IMR-90 (cell line): ENCODE measurements around the gene ANO7. TPM values are rescaled to one million over a fixed set of nuclear protein-coding genes. Genes with fewer than 3 reads are reported as not detected.

ENCODE experiments used
- ATAC-seq: fragments of 200-7000 bp; cut with Tn5 transposase; 2 replicates; pipeline ENCODE4 v1.9.1; 2020; ENCODE audit warnings: low read depth, mild to moderate bottlenecking, moderate library complexity
- BruUV-seq: library from RNA; stranded (reverse); fragments of 400-500 nt; replicated peaks from 2 replicates; lab custom pipeline; 2021; lab: Mats Ljungman, UMichigan
- CTCF ChIA-PET: fragments of 300-600 bp; formaldehyde crosslinking; extraction: SDS; loops from one replicate; lab custom pipeline; 2021; ENCODE audit warnings: antibody characterized with exemption; lab: Yijun Ruan, JAX
- POLR2A ChIA-PET: fragments of 300-600 bp; sonication (Branson Sonifier 250); formaldehyde crosslinking; loops from one replicate; lab custom pipeline; 2022; ENCODE audit warnings: antibody characterized with exemption; ENCODE audit not compliant: unreplicated experiment; lab: Charles Lee
- DNase-seq: peaks from one replicate; pipeline ENCODE4 v3.0.0; 2013
- H2AFZ ChIP-seq: replicated peaks from 2 replicates; pipeline ENCODE3; 2013; ENCODE audit warnings: low read length, mild to moderate bottlenecking; ENCODE audit not compliant: poor library complexity
- H2AK5ac ChIP-seq: 2 replicates; pipeline ENCODE4 v1.6.1; 2013; ENCODE audit warnings: low read depth, low read length, inconsistent platforms
- H2AK9ac ChIP-seq: replicated peaks from 2 replicates; pipeline ENCODE3; 2013; ENCODE audit warnings: mild to moderate bottlenecking, low read depth, low read length, moderate library complexity; ENCODE audit not compliant: poor library complexity
- H2BK120ac ChIP-seq: 2 replicates; pipeline ENCODE4 v1.6.1; 2013; ENCODE audit warnings: low read depth, low read length, inconsistent platforms
- H2BK15ac ChIP-seq: 3 replicates; pipeline ENCODE4 v1.6.1; 2013; ENCODE audit warnings: low read depth, low read length, inconsistent platforms
- H2BK20ac ChIP-seq: 2 replicates; pipeline ENCODE4 v1.6.1; 2013; ENCODE audit warnings: low read depth, mild to moderate bottlenecking, inconsistent platforms, low read length, moderate library complexity
- H2BK5ac ChIP-seq: 2 replicates; pipeline ENCODE4 v1.6.1; 2013; ENCODE audit warnings: mild to moderate bottlenecking, low read depth, low read length, inconsistent platforms; ENCODE audit not compliant: poor library complexity, severe bottlenecking
- H3K14ac ChIP-seq: replicated peaks from 2 replicates; pipeline ENCODE4 v1.6.1; 2013; ENCODE audit warnings: low read depth, low read length, inconsistent platforms
- H3K18ac ChIP-seq: 2 replicates; pipeline ENCODE4 v1.6.1; 2013; ENCODE audit warnings: low read depth, low read length, control low read depth
- H3K23ac ChIP-seq: 2 replicates; pipeline ENCODE4 v1.6.1; 2013; ENCODE audit warnings: low read depth, low read length, inconsistent platforms
- H3K27ac ChIP-seq: 2 replicates; pipeline ENCODE4 v1.5.1; 2013; ENCODE audit warnings: mild to moderate bottlenecking, control low read depth, low read length; ENCODE audit not compliant: insufficient read depth
- H3K27me3 ChIP-seq: 2 replicates; pipeline ENCODE4 v1.6.1; 2013; ENCODE audit warnings: low read length; ENCODE audit not compliant: control insufficient read depth, insufficient read depth
- H3K36me3 ChIP-seq: 2 replicates; pipeline ENCODE4 v1.6.1; 2013; ENCODE audit warnings: low read length, mixed read lengths; ENCODE audit not compliant: control insufficient read depth, insufficient read depth
- H3K4ac ChIP-seq: 2 replicates; pipeline ENCODE4 v1.6.1; 2013; ENCODE audit warnings: low read depth, low read length, inconsistent platforms
- H3K4me1 ChIP-seq: 2 replicates; pipeline ENCODE4 v1.6.1; 2013; ENCODE audit warnings: low read length, mixed read lengths; ENCODE audit not compliant: control insufficient read depth, insufficient read depth
- H3K4me2 ChIP-seq: 2 replicates; pipeline ENCODE4 v1.6.1; 2013; ENCODE audit warnings: low read depth, mild to moderate bottlenecking, control low read depth, low read length, moderate library complexity
- H3K4me3 ChIP-seq: 2 replicates; pipeline ENCODE4 v1.5.1; 2013; ENCODE audit warnings: low read depth, mild to moderate bottlenecking, control low read depth, low read length, moderate library complexity; ENCODE audit not compliant: insufficient read depth
- H3K56ac ChIP-seq: 2 replicates; pipeline ENCODE4 v1.6.1; 2013; ENCODE audit warnings: low read length, inconsistent platforms; ENCODE audit not compliant: insufficient read depth; ENCODE audit errors: extremely low read depth
- H3K79me1 ChIP-seq, 2 experiments: 2 replicates each; pipeline ENCODE4 v1.6.1; 2013; ENCODE audit warnings: low read length in 2 of 2, inconsistent platforms in 1 of 2, low read depth in 1 of 2
- H3K9ac ChIP-seq: 2 replicates; pipeline ENCODE4 v1.6.1; 2013; ENCODE audit warnings: low read depth, low read length, control low read depth
- H3K9me1 ChIP-seq: 2 replicates; pipeline ENCODE4 v1.6.1; 2013; ENCODE audit warnings: low read length, inconsistent platforms; ENCODE audit not compliant: insufficient read depth
- H3K9me3 ChIP-seq: 2 replicates; pipeline ENCODE4 v1.6.1; 2013; ENCODE audit warnings: low read length; ENCODE audit not compliant: control insufficient read depth, insufficient read depth
- H4K20me1 ChIP-seq: 2 replicates; pipeline ENCODE4 v1.6.1; 2013; ENCODE audit warnings: low read length, inconsistent platforms; ENCODE audit not compliant: insufficient read depth
- H4K5ac ChIP-seq: 2 replicates; pipeline ENCODE4 v1.6.1; 2013; ENCODE audit warnings: mild to moderate bottlenecking, low read depth, low read length, control low read depth
- H4K8ac ChIP-seq, 2 experiments: 2 replicates each; pipeline ENCODE4 v1.6.1; 2013; ENCODE audit warnings: low read depth in 2 of 2, low read length in 2 of 2, control low read depth in 1 of 2, inconsistent platforms in 1 of 2
- H4K91ac ChIP-seq: 2 replicates; pipeline ENCODE4 v1.6.1; 2013; ENCODE audit warnings: low read depth, low read length, inconsistent platforms; ENCODE audit not compliant: insufficient read depth
- CEBPB ChIP-seq: IDR thresholded peaks from 2 replicates; pipeline ENCODE4 v1.6.1; 2012; ENCODE audit warnings: low read depth, low read length, improper control_type of control experiment
- CHD1 ChIP-seq: IDR thresholded peaks from 2 replicates; pipeline ENCODE4 v1.6.1; 2012; ENCODE audit warnings: low read depth, low read length, improper control_type of control experiment
- ELK1 ChIP-seq: fragments of 150-350 bp; IDR thresholded peaks from 2 replicates; pipeline ENCODE4 v1.6.1; 2016; ENCODE audit warnings: low read depth, mild to moderate bottlenecking, low read length, moderate library complexity, borderline replicate concordance
- FOS ChIP-seq: fragments of 150-350 bp; IDR thresholded peaks from 2 replicates; pipeline ENCODE4 v1.6.1; 2016; ENCODE audit warnings: low read depth, low read length
- MAZ ChIP-seq: IDR thresholded peaks from 2 replicates; pipeline ENCODE4 v1.6.1; 2012; ENCODE audit warnings: low read depth, mild to moderate bottlenecking, low read length, improper control_type of control experiment, moderate library complexity, borderline replicate concordance
- MXI1 ChIP-seq: IDR thresholded peaks from 2 replicates; pipeline ENCODE4 v1.6.1; 2012; ENCODE audit warnings: low read depth, mild to moderate bottlenecking, low read length, moderate library complexity, borderline replicate concordance
- RAD21 ChIP-seq: IDR thresholded peaks from 2 replicates; pipeline ENCODE4 v1.6.1; 2012; ENCODE audit warnings: low read length, improper control_type of control experiment
- RFX5 ChIP-seq: IDR thresholded peaks from 2 replicates; pipeline ENCODE4 v1.8.0; 2012; ENCODE audit warnings: low read depth, mild to moderate bottlenecking, low read length, moderate library complexity
- SMC3 ChIP-seq: fragments of 150-350 bp; IDR thresholded peaks from 2 replicates; pipeline ENCODE4 v1.6.1; 2016; ENCODE audit warnings: low read depth, mild to moderate bottlenecking, antibody characterized with exemption, low read length, moderate library complexity
- USF2 ChIP-seq: fragments of 150-350 bp; IDR thresholded peaks from 2 replicates; pipeline ENCODE4 v1.6.1; 2017; ENCODE audit warnings: mild to moderate bottlenecking, antibody characterized with exemption, low read length, low read depth
- WGBS, 2 experiments: methylation state at CpG; one replicate each; pipeline versions ENCODE4 v1.1.5 to v1.1.7; 2013; ENCODE audit warnings: missing lambda C conversion rate in 2 of 2; ENCODE audit not compliant: insufficient read length in 1 of 2; ENCODE audit errors: extremely low coverage in 2 of 2; 5-methylcytosine and 5-hydroxymethylcytosine counted together
- dilution Hi-C: fragments of 300-500 bp; cut with HindIII; formaldehyde crosslinking; loops from one replicate; pipeline ENCODE4 v1.14.3; 2018; ENCODE audit warnings: low sequenced_read_pairs; ENCODE audit not compliant: unreplicated experiment
- in situ Hi-C: fragments of 300-500 bp; cut with MboI; formaldehyde crosslinking; loops from 3 replicates; pipeline ENCODE4 v1.14.3; 2019; ENCODE audit warnings: low sequenced_read_pairs, inconsistent platforms, mixed read lengths
- intact Hi-C: fragments of 100-400 bp; cut with micrococcal nuclease; formaldehyde crosslinking; loops from 2 replicates; pipeline ENCODE4 v1.10.0; 2022
- polyA plus RNA-seq, 3 experiments: library from polyadenylated mRNA; depleted of rRNA; stranded (reverse); fragments of >200 nt; gene quantifications; 2 replicates each; pipeline ENCODE4 v1.2.3, GENCODE V29; 2012; ENCODE audit warnings: low replicate concordance in 1 of 3
- total RNA-seq: library from RNA; depleted of rRNA; stranded (reverse); fragments of >200 nt; gene quantifications from 2 replicates; pipeline ENCODE4 v1.2.3, GENCODE V29; 2012

Gene ANO7
- total and polyA plus RNA-seq, 2 of the 4 experiments (the other 2 are of a cell fraction): 0.36 to 3.4 TPM

- POLR2A ChIA-PET: no interaction called here
- no CpG with 5 or more reads among the region's 9 CpGs for WGBS, 2 experiments
- intact Hi-C loops: no loop called here
These were observed 5.3 kb upstream of the ANO7 start for GRCh38 chr2:241183221-241183620.

More at GRCh38 chr2:241183221-241183620, 5.3 kb upstream of the ANO7 start:
- no peak overlapping the region for H3K14ac ChIP-seq
- H3K9ac ChIP-seq: no peak overlapping the region
- in situ Hi-C loops: no loop called here
- H3K27ac ChIP-seq: no peak overlapping the region
- H3K4ac ChIP-seq: no peak overlapping the region
- H3K56ac ChIP-seq: no peak overlapping the region
- no peaks in the 10 kb centered on the region for H3K4me1 ChIP-seq
- BruUV-seq: no TSS peak
- no peak for TF ChIP-seq CEBPB
- no peak for TF ChIP-seq RAD21
- TF ChIP-seq MAZ: no peak
- TF ChIP-seq USF2: no peak
- TF ChIP-seq RFX5: no peak
- TF ChIP-seq FOS: no peak
- TF ChIP-seq MXI1: no peak
- no peak for TF ChIP-seq CHD1
- TF ChIP-seq ELK1: no peak
- no peak for TF ChIP-seq SMC3
- H4K20me1 ChIP-seq: no peaks in the 10 kb centered on the region
- H3K9me1 ChIP-seq: peaks cover 3% of the 10 kb centered on the region; the same call in 1 of the 2 replicates
- H2AK5ac ChIP-seq: no peak overlapping the region
- no peaks in the 10 kb centered on the region for H3K9me3 ChIP-seq
- no peak overlapping the region for H4K91ac ChIP-seq
- no peak for ATAC-seq
- DNase-seq: no peak
- no peak overlapping the region for H2BK120ac ChIP-seq
- dilution Hi-C loops: no loop called here
- no peaks in the 10 kb centered on the region for H3K79me1 ChIP-seq
- H3K4me3 ChIP-seq: no peak overlapping the region
- H3K18ac ChIP-seq: no peak overlapping the region
- H3K23ac ChIP-seq: no peak overlapping the region
- no peak overlapping the region for H4K8ac ChIP-seq
- H2BK20ac ChIP-seq: no peak overlapping the region
- H4K5ac ChIP-seq: no peak overlapping the region
- H2BK15ac ChIP-seq: no peak overlapping the region
- H3K4me2 ChIP-seq: no peak overlapping the region
- H3K36me3 ChIP-seq: peaks cover 9% of the 10 kb centered on the region
- no peak overlapping the region for H2AFZ ChIP-seq
- H3K27me3 ChIP-seq: peaks cover 4% of the 10 kb centered on the region; the same call in 1 of the 2 replicates
- H2BK5ac ChIP-seq: no peak overlapping the region
- CTCF ChIA-PET: no interaction called here
- no peak overlapping the region for H2AK9ac ChIP-seq
